Activated CD4-positive, alpha-beta T cell treated with anti-CD3 and anti-CD28 coated beads, Interleukin-2, amount 50 U/mL, for 4 hours (primary cell): Measurements from ENCODE around the gene ITGA3.

ENCODE experiments used
- DNase-seq, 2 experiments: peaks; one replicate each; pipeline ENCODE4 v3.0.0-alpha.2; 2020

Gene ITGA3

DNA sequence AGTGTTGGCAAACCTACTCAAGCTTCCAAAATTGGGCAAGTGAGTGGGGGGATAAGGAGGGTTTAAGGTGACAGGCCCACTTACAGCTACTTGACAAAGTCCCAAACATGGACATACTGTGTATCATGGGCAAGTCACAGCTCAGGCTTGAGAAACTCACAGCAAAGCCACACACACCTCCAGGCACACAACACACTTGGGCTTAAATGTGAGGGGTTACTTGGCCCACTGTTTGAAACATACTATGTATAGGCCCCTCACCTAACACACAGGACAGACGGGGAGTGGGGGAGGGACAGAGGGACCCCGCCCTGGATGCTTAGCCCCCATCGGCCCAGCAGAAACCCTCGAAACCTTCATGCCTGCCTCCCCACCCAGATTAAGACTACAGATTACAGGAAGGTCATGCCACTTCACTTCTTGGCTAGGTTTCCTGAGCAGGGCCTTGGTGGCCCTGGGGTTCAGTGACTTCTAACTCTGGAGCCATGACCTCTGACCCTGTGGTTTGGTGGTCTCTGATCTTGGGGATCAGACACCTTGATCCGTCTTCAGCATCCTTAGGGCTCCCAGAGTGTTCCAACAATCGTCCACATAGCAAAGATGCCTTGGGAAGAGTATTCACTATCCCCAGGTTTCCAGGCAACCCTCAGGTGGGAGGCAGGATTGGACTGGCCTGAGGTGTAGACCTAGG lies 76.3 kb downstream of the ITGA3 start:
- DNase-seq = no peak

DNA sequence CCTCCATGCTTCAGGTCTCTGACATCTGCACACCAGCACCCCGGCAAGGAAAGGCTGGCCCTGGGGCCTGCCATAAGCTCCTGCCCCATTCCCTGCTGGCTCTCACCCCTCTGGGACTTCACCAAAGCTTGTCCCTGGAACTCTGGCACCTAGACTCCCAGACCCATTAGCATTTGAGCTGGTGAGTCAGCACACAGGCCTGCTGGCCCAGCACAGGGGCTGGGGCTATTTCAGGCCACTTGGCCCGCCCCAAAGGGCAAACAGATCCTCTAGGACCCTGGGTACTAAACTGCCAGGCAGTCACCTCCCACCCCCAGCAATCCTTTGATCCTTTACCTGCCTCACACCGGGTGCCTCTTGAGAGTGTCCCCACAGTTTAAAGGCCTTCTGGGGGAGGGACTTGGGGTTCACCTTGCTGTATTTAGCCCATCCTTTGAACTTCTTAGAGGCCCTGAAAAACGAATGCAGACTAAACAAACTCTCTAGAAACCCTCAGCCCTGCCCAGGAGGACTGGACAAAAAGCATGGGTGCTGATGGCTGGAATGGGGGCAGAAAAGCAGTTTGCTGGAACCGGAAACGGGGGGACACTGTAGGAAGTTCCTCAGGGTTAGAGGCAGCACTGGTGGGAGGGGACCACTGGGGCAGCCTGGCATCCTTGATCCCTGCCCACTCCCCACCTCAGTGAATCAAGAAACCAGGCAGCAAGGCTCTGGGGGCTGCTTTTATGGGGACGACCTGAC lies 77.3 kb downstream of the ITGA3 start:
- no peak for DNase-seq

DNA sequence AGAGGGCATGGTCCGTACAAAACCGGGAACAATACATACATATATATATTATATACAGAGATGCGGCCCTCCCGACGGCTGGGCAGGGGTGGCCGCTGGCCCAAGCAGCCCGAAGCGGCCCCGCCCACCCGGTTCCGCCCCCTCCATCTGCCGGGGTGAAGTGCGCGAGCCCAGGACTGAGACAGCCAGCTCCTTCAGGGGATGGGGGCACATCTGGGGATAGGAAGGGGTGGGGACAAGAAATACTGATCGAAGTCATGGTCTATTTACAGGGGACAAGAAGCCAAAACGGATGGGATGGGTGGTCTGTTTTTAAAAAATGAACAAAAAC lies 77.8 kb downstream of the ITGA3 start:
- DNase-seq = no peak

DNA sequence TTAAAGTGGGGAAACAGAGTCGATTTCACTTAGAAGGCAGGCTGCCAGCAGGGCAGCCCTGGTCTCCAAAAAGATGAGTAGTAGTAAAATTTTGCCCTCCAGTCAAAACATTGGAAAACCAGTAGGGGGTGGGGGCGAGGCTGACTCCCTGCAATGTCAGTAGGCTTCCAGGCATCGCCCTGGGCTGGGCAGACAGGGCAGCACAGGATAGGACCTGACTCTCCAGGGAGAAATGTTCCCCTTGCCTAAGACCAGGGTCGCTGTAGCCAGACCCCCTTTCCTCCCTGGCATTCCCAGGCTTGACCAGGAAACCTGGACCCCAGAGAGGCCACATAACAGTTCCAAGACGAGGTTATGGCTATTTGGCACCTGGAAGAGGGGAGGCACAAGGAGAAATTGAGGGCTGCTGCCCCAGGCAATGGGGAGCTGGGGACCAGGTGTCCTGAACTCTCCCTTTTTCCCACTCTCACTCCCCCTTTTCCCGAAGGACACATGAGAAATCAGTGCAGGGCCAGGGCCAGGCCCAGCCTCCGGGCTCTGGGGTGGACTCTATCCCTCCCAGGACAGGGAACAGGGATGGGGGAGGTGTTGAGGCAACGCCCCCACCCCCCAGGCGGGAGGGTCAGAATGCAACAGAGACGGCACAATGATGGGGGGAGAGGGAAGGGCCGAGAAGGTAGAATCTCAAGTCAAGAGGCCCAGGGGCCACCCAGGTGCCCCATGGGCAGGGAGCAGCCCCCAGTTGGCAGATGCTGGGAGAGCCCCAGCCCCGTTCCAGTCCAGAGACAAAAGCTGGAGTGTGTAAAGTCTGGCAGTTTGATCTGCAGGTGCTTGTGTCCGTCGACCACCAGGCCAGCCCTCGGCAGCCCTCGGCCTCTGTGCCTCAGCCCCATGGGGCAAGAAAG lies 78.5 kb downstream of the ITGA3 start:
- no peak for DNase-seq

DNA sequence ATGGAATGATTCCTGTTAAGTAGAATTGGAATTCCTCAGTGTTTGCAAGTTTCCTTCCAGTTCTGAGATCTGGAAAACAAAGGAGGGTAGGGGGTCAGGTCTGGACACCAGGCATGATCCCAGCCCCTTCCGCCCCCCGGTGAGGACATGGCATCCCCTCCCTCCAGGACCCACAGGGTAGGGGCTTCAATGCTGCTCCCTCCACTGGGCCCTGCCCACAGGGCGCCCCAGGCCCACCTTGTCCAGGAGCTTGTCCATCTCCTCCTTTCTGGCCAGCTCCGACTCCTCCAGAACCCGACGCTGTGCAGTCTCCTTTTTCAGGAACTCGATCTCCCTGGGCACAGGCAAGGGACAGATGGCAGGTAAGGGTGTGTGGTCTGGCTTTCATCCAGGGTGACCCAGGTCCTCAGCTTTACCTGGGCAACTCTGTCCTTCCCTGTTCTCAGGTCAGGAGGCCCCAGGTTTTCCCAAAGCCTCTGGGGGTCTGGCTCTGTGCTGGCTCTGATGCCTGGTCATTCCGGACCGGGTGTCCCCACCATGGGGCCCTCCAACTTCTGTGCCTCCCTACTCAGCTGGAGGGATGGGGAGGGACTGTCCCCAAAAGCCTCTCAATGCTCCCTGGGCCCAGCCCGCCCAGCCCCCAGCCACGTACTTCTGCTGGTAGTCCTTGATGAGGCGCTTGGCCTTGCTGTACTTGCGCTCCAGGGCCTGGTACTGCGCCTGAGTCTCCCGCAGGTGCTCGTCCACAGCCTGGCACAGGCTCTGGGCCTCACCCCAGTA lies 79.6 kb downstream of the ITGA3 start:
- no peak for DNase-seq

DNA sequence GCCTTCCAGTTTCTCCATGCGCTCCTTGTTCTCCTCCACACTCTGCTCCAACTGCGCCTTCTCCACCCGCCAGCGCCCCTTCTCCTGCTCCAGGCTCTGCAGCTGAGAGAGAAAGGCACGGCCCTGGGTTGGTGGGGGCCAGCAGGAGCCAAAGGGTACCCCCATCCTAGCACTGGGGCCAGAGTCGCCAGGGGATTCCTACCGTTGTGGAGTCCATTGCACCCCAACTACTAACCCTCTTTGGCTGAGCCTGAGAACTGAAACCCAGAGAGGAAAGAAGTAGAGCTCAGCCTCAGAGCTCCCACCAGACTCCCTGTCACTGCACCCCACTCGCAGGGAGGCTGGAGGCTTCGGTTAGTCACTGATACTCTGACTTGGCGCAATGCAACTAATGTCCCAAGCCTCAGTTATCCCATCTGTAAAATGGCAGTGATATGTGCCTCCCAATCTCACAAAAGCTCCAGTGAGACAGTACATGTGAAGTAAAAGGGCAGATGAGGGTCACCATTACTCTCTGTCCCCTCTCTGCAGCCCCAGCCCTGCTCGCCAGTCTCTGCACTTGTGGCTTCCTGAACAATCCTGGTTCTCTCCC lies 80.3 kb downstream of the ITGA3 start:
- DNase-seq = no peak

DNA sequence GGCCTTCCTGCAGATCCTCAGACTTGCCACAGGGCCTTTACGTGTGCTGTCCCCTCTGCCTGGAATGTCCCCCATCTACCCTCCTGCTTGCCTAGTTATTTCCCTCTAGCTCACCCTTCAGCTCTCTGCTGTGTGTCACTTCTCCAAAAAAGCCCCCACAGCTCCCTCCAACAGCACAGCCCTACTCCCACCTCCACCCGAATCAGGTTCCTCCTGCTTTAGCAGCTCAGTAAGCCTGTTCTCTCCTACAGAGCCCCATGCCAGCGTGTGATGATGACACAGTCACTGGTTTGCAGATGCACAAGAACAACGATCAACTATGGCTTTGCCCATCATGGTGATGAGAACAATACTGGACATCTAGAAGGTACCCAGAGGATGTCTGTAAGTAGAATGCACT lies 81.1 kb downstream of the ITGA3 start:
- no peak for DNase-seq

DNA sequence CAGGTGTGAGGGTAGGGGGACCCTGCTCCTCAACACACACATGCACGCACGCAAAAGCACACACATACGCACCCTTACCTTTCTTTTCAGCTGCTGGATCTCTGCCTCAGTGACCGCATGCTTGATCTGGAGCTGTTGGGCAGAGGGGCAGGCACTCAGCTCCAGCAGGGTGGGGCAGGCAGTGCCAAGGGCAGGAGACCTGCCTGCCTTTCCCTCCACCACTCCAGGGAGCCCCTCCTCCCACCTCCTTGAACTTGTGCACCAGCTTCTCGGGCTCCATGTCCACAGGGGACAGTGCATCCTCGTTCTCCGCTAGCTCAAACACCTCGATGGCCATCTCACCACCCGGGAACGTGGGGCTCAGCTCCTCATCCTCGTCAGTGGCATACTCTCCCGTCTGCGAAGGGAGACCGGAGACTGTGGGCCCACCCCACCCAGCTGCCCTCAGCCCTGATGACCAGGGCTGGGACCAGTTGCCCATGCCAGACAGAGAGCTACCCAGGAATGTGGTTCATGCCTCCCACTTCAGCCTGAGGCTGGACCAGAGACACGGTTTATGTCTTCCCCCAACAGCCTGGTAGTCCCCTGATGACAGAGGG lies 83.4 kb downstream of the ITGA3 start:
- no peak for DNase-seq
